Urinary bladder (tissue), 4 donors: ENCODE results near the gene MAN1C1. TPM values are rescaled to one million over a fixed set of nuclear protein-coding genes. Genes with fewer than 3 reads are reported as not detected.

Experiments
- DNase-seq: peaks from one replicate; pipeline ENCODE4 v3.0.0-alpha.2; 2015; ENCODE audit errors: extremely low spot score
- H3K27ac ChIP-seq: one replicate; pipeline ENCODE4 v1.5.1; 2013; ENCODE audit warnings: low read depth, mild to moderate bottlenecking, moderate library complexity
- H3K36me3 ChIP-seq: one replicate; pipeline ENCODE4 v1.6.1; 2013; ENCODE audit warnings: mild to moderate bottlenecking, moderate library complexity; ENCODE audit not compliant: insufficient read depth
- H3K4me1 ChIP-seq: one replicate; pipeline ENCODE4 v1.6.1; 2013; ENCODE audit warnings: mild to moderate bottlenecking, moderate library complexity; ENCODE audit not compliant: insufficient read depth
- H3K4me3 ChIP-seq: one replicate; pipeline ENCODE4 v1.5.1; 2013; ENCODE audit warnings: low read depth, low read length
- WGBS: extraction: QIAGEN DNeasy Blood & Tissue Kit; methylation state at CpG from one replicate; pipeline ENCODE4 v1.1.7; 2013; 5-methylcytosine and 5-hydroxymethylcytosine counted together
- polyA plus RNA-seq: library from polyadenylated mRNA; stranded (reverse); fragments of 200-250 nt; gene quantifications from one replicate; pipeline ENCODE4 v1.2.3, GENCODE V29; 2013
- total RNA-seq: library from RNA; depleted of rRNA; stranded (reverse); fragments of >200 nt; gene quantifications from one replicate; pipeline ENCODE4 v1.2.3, GENCODE V29; 2014
- donor health status: healthy with polysubstance abuse.
- donor health status: healthy.

The MAN1C1 gene
- total and polyA plus RNA-seq, 2 donors: 18.2 to 26.4 TPM

GRCh38 chr1:25685211-25685750, 68.7 kb downstream of the MAN1C1 start:
- WGBS: 93% methylated on average over 11 of the region's 11 CpGs
- no peaks in the 10 kb centered on the region for H3K4me1 ChIP-seq
- no peaks in the 10 kb centered on the region for H3K36me3 ChIP-seq
- no peak for DNase-seq
- no peak overlapping the region for H3K27ac ChIP-seq
- no peak overlapping the region for H3K4me3 ChIP-seq

GRCh38 chr1:25685938-25686665, 69.5 kb downstream of the MAN1C1 start:
- H3K4me1 ChIP-seq: no peaks in the 10 kb centered on the region
- DNase-seq: no peak
- no peak overlapping the region for H3K27ac ChIP-seq
- H3K4me3 ChIP-seq: no peak overlapping the region
- H3K36me3 ChIP-seq: no peaks in the 10 kb centered on the region
- WGBS: 80% methylated on average over 19 of the region's 19 CpGs

- no peak for DNase-seq
- Histone ChIP-seq H3K4me3 (no peak overlapping the region), H3K4me1 (no peaks in the 10 kb centered on the region), H3K27ac (no peak overlapping the region), H3K36me3 (no peaks in the 10 kb centered on the region)
- WGBS: 72% methylated on average over 6 of the region's 6 CpGs
Observed at GRCh38 chr1:25687221-25688017, 70.8 kb downstream of the MAN1C1 start.

- WGBS: 35% methylated on average over 9 of the region's 9 CpGs
- H3K36me3 ChIP-seq: no peaks in the 10 kb centered on the region
- no peak overlapping the region for H3K27ac ChIP-seq
- H3K4me3 ChIP-seq: no peak overlapping the region
- no peaks in the 10 kb centered on the region for H3K4me1 ChIP-seq
- no peak for DNase-seq
Observed at GRCh38 chr1:25688390-25689119, 72.0 kb downstream of the MAN1C1 start.

GRCh38 chr1:25689686-25690381, 73.2 kb downstream of the MAN1C1 start:
- Histone ChIP-seq H3K27ac (no peak overlapping the region), H3K4me3 (no peak overlapping the region), H3K36me3 (no peaks in the 10 kb centered on the region), H3K4me1 (no peaks in the 10 kb centered on the region)
- DNase-seq: no peak
- 92% methylated on average over 18 of the region's 18 CpGs for WGBS

- Histone ChIP-seq H3K4me3 (no peak overlapping the region), H3K27ac (no peak overlapping the region), H3K36me3 (no peaks in the 10 kb centered on the region), H3K4me1 (no peaks in the 10 kb centered on the region)
- no peak for DNase-seq
- 93% methylated on average over 13 of the region's 13 CpGs for WGBS
Observed at GRCh38 chr1:25690396-25690956, 73.9 kb downstream of the MAN1C1 start.

GRCh38 chr1:25691211-25691610, 74.6 kb downstream of the MAN1C1 start:
- H3K4me1 ChIP-seq: no peaks in the 10 kb centered on the region
- no peak for DNase-seq
- WGBS: 97% methylated on average over 7 of the region's 7 CpGs
- H3K27ac ChIP-seq: no peak overlapping the region
- H3K36me3 ChIP-seq: no peaks in the 10 kb centered on the region
- H3K4me3 ChIP-seq: no peak overlapping the region

- Histone ChIP-seq H3K27ac (no peak overlapping the region), H3K36me3 (no peaks in the 10 kb centered on the region), H3K4me1 (no peaks in the 10 kb centered on the region), H3K4me3 (no peak overlapping the region)
- WGBS: 78% methylated on average over 6 of the region's 6 CpGs
- DNase-seq: no peak
Observed at GRCh38 chr1:25692560-25692959, 76.0 kb downstream of the MAN1C1 start.

GRCh38 chr1:25694167-25695007, 77.8 kb downstream of the MAN1C1 start:
- Histone ChIP-seq H3K4me3 (no peak overlapping the region), H3K36me3 (no peaks in the 10 kb centered on the region), H3K4me1 (no peaks in the 10 kb centered on the region), H3K27ac (no peak overlapping the region)
- peak; percentile 88 for DNase-seq
- 22% methylated on average over 9 of the region's 9 CpGs for WGBS

GRCh38 chr1:25695090-25695770, 78.6 kb downstream of the MAN1C1 start:
- H3K4me3 ChIP-seq: no peak overlapping the region
- 45% methylated on average over 15 of the region's 15 CpGs for WGBS
- H3K27ac ChIP-seq: no peak overlapping the region
- no peak for DNase-seq
- no peaks in the 10 kb centered on the region for H3K4me1 ChIP-seq
- H3K36me3 ChIP-seq: no peaks in the 10 kb centered on the region

GRCh38 chr1:25695771-25696311, 79.2 kb downstream of the MAN1C1 start:
- DNase-seq: no peak
- no peaks in the 10 kb centered on the region for H3K36me3 ChIP-seq
- no peak overlapping the region for H3K4me3 ChIP-seq
- peak overlapping the region; percentile 51 for H3K27ac ChIP-seq
- 57% methylated on average over 11 of the region's 11 CpGs for WGBS
- no peaks in the 10 kb centered on the region for H3K4me1 ChIP-seq
